Measurements from ENCODE around the gene SLC52A1.

Gene SLC52A1

DNA sequence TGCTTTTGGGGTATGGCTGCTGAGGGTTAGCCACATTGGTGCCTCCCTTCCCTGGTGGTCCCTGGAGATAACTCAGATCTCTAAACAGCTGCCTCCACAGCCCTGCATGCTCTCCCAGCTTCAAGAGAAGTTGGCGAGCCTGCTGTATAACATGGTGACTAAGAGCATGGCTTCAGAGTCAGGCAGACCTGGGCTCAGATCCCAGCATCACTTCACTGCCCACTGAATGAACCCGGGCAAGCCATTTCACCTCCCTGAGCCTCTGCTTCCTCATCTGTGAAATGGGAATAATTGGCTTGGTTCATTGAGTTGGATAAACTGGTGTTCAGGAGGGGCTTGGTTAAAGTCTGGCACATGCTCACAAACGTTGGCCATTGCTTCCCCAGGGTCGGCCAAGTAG lies 20.9 kb downstream of the SLC52A1 start:
- Histone ChIP-seq H3K4me3 (ENCODE audit: low read depth, low read length) (no peak overlapping the region), H3K4me1 (ENCODE audit: control insufficient read depth, insufficient read depth, low read length) (no peaks in the 10 kb centered on the region), H3K27ac (ENCODE audit: extremely low read depth, low read depth, low read length) (no peak overlapping the region), H3K9me3 (ENCODE audit: control insufficient read depth, insufficient read depth, low read depth, low read length) (no peaks in the 10 kb centered on the region), H3K36me3 (ENCODE audit: control insufficient read depth in 2 of 2, insufficient read depth in 1 of 2, low read length in 2 of 2) (peaks cover 26 to 77% of the 10 kb centered on the region in 2 experiments)
- TF ChIP-seq ZNF324 (tag by site-specific recombination; IDR thresholded peaks at IDR 0.05) (no peak), ZNF701 (tag by site-specific recombination; IDR thresholded peaks at IDR 0.05) (no peak)
- ChIA-PET POLR2A (interaction anchor here (0.6 kb wide), 1 partner anchor 68 kb away, joined by 3 read pairs; no protein-coding TSS in a partner anchor), CTCF (interaction anchor here (0.6 kb wide), 1 partner anchor 177 kb away, joined by 3 read pairs; the partner anchor contains the start of gene ZNF594)

DNA sequence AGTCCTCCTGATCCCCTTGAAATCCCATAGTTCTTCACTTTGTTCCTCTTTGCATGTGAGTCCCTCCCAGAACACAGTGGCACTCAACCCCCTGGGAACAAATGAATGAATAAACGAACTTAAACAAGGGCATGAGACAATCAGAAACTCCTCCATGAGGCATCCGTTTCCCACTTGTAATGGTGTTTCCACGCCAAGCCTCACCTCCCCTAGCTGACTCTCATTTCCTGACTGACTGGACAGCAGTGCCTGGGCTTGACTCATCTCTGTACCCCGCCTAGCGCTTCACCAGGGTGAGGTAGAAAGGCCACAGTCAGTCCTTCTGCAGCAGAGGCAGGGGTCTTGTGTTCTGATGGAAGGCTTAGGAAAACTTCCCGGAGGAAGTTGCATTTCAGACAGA lies 23.3 kb downstream of the SLC52A1 start:
- TF ChIP-seq, protein P1, sequence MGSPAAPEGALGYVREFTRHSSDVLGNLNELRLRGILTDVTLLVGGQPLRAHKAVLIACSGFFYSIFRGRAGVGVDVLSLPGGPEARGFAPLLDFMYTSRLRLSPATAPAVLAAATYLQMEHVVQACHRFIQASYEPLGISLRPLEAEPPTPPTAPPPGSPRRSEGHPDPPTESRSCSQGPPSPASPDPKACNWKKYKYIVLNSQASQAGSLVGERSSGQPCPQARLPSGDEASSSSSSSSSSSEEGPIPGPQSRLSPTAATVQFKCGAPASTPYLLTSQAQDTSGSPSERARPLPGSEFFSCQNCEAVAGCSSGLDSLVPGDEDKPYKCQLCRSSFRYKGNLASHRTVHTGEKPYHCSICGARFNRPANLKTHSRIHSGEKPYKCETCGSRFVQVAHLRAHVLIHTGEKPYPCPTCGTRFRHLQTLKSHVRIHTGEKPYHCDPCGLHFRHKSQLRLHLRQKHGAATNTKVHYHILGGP (tag by site-specific recombination; IDR thresholded peaks at IDR 0.05) = no peak
- no peak for TF ChIP-seq HOXA7 (CRISPR knock-in tag; IDR thresholded peaks at IDR 0.05; ENCODE audit: borderline replicate concordance)
- POLR2A ChIA-PET = interaction anchor here (3.4 kb wide), 1 partner anchor 14 kb away, joined by 13 read pairs; the partner anchor contains the start of genes INCA1 and KIF1C
- peaks cover 47 to 79% of the 10 kb centered on the region in 2 experiments for H3K36me3 ChIP-seq (ENCODE audit: control insufficient read depth in 2 of 2, insufficient read depth in 1 of 2, low read length in 2 of 2)

DNA sequence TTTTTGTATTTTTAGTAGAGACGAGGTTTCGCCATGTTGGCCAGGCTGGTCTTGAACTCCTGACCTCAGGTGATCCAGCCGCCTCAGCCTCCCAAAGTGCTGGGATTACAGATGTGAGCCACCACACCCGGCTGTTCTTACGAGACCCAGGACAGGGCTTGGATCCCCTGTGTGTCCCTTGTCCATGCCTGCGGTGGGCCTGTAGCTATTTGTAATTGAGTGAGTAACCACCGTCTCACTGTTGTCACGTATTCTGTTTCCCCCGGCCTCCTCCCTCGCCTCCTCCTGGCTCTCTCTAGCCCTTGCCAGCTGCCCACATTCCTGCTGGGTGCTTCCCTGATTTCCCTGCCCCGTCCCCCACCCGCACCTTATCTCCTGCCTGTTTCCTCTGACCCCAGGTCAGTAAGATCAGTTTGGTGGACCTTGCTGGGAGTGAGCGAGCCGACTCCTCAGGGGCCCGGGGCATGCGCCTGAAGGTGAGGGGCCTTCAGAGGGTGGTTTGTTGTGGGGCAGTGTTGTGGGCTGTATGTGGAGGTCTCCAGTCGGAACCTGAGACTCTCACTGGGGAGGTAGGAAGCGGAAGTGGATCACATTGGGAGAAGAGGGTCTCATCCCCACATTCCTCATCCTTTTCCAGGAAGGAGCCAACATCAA lies 31.9 kb downstream of the SLC52A1 start:
- H3K27ac ChIP-seq (ENCODE audit: extremely low read depth, low read depth, low read length) = no peak overlapping the region
- TF ChIP-seq ZNF548 (tag by site-specific recombination; IDR thresholded peaks at IDR 0.05) (no peak), ZNF350 (tag by site-specific recombination; IDR thresholded peaks at IDR 0.05) (no peak), ZNF629 (tag by site-specific recombination; IDR thresholded peaks at IDR 0.05) (no peak), ZNF311 (tag by site-specific recombination; IDR thresholded peaks at IDR 0.05; ENCODE audit: borderline replicate concordance) (no peak), ZNF184 (tag by site-specific recombination; IDR thresholded peaks at IDR 0.05) (no peak)
- peaks cover 11% of the 10 kb centered on the region for H3K4me1 ChIP-seq (ENCODE audit: control insufficient read depth, insufficient read depth, low read length)
- peaks cover 48 to 76% of the 10 kb centered on the region in 2 experiments for H3K36me3 ChIP-seq (ENCODE audit: control insufficient read depth in 2 of 2, insufficient read depth in 1 of 2, low read length in 2 of 2)
- ChIA-PET CTCF (interaction anchor here (0.5 to 2.3 kb wide), 3 partner anchors 23 to 59 kb away, joined by 3 to 6 read pairs (median 4); no protein-coding TSS in a partner anchor), POLR2A (interaction anchor here (1.0 to 1.3 kb wide), 2 partner anchors 16 to 60 kb away, joined by 3 to 4 read pairs; partner anchors contain the start of gene CAMTA2)
- no peaks in the 10 kb centered on the region for H3K9me3 ChIP-seq (ENCODE audit: control insufficient read depth, insufficient read depth, low read depth, low read length)
- H3K4me3 ChIP-seq (ENCODE audit: low read depth, low read length) = no peak overlapping the region

More for the DNA sequence above, 23.3 kb downstream of the SLC52A1 start:
- Histone ChIP-seq H3K4me3 (ENCODE audit: low read depth, low read length) (no peak overlapping the region), H3K27ac (ENCODE audit: extremely low read depth, low read depth, low read length) (no peak overlapping the region), H3K4me1 (ENCODE audit: control insufficient read depth, insufficient read depth, low read length) (no peaks in the 10 kb centered on the region), H3K9me3 (ENCODE audit: control insufficient read depth, insufficient read depth, low read depth, low read length) (no peaks in the 10 kb centered on the region)
- CTCF ChIA-PET = no interaction called here

DNA sequence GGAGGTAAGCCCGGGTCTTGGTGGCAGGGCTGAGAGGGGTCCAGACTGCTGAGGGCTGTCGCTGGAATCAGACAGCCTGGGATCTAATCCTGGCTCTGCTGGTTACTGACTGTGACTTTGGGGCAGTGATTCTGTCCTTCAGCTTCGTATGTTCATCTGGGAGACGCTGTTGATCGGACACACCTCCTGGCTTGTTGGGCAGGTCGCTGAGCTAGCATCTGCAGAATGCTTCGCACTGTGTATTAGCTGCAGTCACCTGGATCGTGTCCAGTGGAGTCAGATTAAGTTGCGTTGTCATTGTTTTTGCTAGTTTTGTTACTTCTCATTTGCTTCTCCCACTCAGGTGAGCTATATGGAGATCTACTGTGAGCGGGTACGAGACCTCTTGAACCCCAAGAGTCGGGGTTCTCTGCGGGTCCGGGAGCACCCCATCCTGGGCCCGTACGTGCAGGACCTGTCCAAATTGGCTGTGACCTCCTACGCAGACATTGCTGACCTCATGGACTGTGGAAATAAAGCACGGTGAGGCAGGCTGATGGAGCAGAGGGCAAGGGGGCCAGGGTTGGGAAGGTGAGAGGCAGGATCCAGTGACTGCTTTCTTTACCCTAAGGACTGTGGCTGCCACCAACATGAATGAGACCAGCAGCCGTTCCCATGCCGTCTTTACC lies 33.0 kb downstream of the SLC52A1 start:
- no peak overlapping the region for H3K27ac ChIP-seq (ENCODE audit: extremely low read depth, low read depth, low read length)
- peaks cover 11% of the 10 kb centered on the region for H3K4me1 ChIP-seq (ENCODE audit: control insufficient read depth, insufficient read depth, low read length)
- no peak overlapping the region for H3K4me3 ChIP-seq (ENCODE audit: low read depth, low read length)
- peaks cover 37 to 65% of the 10 kb centered on the region in 2 experiments for H3K36me3 ChIP-seq (ENCODE audit: control insufficient read depth in 2 of 2, insufficient read depth in 1 of 2, low read length in 2 of 2)
- CTCF ChIA-PET = interaction anchor here (2.3 kb wide), 1 partner anchor 21 kb away, joined by 6 read pairs; no protein-coding TSS in a partner anchor
- H3K9me3 ChIP-seq (ENCODE audit: control insufficient read depth, insufficient read depth, low read depth, low read length) = no peaks in the 10 kb centered on the region
- POLR2A ChIA-PET = interaction anchor here (1.0 to 1.3 kb wide), 3 partner anchors 12 to 59 kb away, joined by 3 to 4 read pairs (median 4); partner anchors contain the start of gene CAMTA2
- no peak for TF ChIP-seq GLI2 (tag by site-specific recombination; IDR thresholded peaks at IDR 0.05; ENCODE audit: borderline replicate concordance, low read depth)
- no peak for TF ChIP-seq ZFP3 (tag by site-specific recombination; IDR thresholded peaks at IDR 0.05; ENCODE audit: low read depth)
- TF ChIP-seq, protein P2, sequence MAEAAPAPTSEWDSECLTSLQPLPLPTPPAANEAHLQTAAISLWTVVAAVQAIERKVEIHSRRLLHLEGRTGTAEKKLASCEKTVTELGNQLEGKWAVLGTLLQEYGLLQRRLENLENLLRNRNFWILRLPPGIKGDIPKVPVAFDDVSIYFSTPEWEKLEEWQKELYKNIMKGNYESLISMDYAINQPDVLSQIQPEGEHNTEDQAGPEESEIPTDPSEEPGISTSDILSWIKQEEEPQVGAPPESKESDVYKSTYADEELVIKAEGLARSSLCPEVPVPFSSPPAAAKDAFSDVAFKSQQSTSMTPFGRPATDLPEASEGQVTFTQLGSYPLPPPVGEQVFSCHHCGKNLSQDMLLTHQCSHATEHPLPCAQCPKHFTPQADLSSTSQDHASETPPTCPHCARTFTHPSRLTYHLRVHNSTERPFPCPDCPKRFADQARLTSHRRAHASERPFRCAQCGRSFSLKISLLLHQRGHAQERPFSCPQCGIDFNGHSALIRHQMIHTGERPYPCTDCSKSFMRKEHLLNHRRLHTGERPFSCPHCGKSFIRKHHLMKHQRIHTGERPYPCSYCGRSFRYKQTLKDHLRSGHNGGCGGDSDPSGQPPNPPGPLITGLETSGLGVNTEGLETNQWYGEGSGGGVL (tag by site-specific recombination; IDR thresholded peaks at IDR 0.05) = no peak
- no peak for TF ChIP-seq ZNF423 (tag by site-specific recombination; IDR thresholded peaks at IDR 0.05)
- no peak for TF ChIP-seq ZNF610 (tag by site-specific recombination; IDR thresholded peaks at IDR 0.05; ENCODE audit: borderline replicate concordance)
- TF ChIP-seq ZFP37 (tag by site-specific recombination; IDR thresholded peaks at IDR 0.05) = no peak
- TF ChIP-seq, protein P3, sequence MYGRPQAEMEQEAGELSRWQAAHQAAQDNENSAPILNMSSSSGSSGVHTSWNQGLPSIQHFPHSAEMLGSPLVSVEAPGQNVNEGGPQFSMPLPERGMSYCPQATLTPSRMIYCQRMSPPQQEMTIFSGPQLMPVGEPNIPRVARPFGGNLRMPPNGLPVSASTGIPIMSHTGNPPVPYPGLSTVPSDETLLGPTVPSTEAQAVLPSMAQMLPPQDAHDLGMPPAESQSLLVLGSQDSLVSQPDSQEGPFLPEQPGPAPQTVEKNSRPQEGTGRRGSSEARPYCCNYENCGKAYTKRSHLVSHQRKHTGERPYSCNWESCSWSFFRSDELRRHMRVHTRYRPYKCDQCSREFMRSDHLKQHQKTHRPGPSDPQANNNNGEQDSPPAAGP (tag by site-specific recombination; IDR thresholded peaks at IDR 0.05) = no peak
- no peak for TF ChIP-seq ZNF76 (tag by site-specific recombination; IDR thresholded peaks at IDR 0.05; ENCODE audit: borderline replicate concordance, low read depth)
- no peak for TF ChIP-seq ZNF624 (tag by site-specific recombination; IDR thresholded peaks at IDR 0.05)
- no peak for TF ChIP-seq ZNF302 (tag by site-specific recombination; IDR thresholded peaks at IDR 0.05; ENCODE audit: low read depth)

Data from HEK293 (cell line).